Suprapubic skin (tissue), 3 donors: Measurements from ENCODE around the gene DNM3.

Experiments
- EP300 ChIP-seq: sonication (generic); formaldehyde crosslinking; IDR thresholded peaks from one replicate; pipeline ENCODE4 v1.6.1; 2017; ENCODE audit warnings: antibody characterized with exemption
- POLR2A ChIP-seq, 2 donors: fragments of 450-650 bp; IDR thresholded peaks; one replicate each; pipeline ENCODE4 v1.6.1; 2017; ENCODE audit warnings: antibody characterized with exemption in 2 of 2, mild to moderate bottlenecking in 2 of 2, moderate library complexity in 2 of 2
- TF ChIP-seq, protein P1 (sequence below), 2 donors: fragments of 200-600 bp in 1 of 2; fragments of 450-650 bp in 1 of 2; sonication (generic) in 1 of 2; IDR thresholded peaks; one replicate each; pipeline ENCODE4 v1.5.1; 2016 to 2019; ENCODE audit warnings: antibody characterized with exemption in 2 of 2, mild to moderate bottlenecking in 1 of 2, moderate library complexity in 1 of 2

DNA sequence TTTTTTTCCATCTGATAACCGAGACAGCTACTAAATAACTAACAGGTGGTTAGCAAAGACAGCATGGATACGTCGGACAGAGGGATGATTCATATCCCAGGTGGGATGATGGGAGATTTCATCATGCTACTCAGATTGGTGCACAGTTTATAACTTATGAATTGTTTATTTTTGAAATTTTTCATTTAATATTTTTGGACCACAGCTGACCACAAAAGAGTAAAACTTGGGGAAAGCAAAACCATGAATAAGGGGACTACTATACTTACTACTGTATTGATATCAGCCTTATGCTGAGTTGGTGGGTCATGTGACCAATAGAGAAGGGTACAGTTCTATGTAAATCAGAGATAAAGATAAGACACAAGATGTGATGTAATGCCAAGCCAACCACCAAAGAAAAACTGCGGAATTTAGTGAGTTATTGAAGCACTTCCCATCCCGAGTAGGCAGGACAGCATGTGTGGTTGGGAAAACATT is 331.1 kb downstream of the DNM3 start:
- TF ChIP-seq, protein P1, sequence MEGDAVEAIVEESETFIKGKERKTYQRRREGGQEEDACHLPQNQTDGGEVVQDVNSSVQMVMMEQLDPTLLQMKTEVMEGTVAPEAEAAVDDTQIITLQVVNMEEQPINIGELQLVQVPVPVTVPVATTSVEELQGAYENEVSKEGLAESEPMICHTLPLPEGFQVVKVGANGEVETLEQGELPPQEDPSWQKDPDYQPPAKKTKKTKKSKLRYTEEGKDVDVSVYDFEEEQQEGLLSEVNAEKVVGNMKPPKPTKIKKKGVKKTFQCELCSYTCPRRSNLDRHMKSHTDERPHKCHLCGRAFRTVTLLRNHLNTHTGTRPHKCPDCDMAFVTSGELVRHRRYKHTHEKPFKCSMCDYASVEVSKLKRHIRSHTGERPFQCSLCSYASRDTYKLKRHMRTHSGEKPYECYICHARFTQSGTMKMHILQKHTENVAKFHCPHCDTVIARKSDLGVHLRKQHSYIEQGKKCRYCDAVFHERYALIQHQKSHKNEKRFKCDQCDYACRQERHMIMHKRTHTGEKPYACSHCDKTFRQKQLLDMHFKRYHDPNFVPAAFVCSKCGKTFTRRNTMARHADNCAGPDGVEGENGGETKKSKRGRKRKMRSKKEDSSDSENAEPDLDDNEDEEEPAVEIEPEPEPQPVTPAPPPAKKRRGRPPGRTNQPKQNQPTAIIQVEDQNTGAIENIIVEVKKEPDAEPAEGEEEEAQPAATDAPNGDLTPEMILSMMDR (IDR thresholded peaks at IDR 0.05): no peak
- TF ChIP-seq POLR2A (IDR thresholded peaks at IDR 0.05) (no peak), EP300 (no peak)
